Measurements from ENCODE around the gene ARHGEF26.

Gene ARHGEF26

DNA sequence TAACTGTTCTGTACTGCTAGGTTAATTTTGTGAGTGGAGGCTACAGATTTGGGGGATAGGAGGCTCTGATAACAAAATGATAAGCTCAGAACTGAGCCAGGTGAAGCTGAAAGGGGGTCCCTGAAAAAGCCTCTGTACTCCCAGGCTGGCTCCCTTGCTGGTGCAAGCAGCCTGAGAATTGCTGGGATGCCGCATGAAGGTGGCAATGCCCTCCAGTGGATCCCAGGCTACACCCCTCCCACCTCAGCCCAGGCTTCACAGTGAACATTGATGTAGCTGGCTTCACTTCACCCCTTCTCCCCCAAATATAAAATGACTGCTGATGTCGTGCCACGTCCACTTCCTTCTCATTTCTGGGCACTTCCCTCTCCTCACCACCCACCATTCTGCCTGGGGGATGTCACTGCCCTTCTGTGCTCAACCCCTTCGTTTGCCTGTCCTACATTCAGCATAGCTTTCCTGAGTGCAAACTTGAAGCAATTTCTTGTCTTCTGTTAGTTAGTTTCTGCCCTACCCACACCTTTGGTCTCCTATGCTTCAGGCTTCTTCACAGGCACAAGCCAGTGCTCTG lies 9.7 kb upstream of the ARHGEF26 start:
- Histone ChIP-seq H3K4me3 (ENCODE audit: insufficient read depth in 1 of 2, low read depth in 1 of 2, low read length in 2 of 2) (no peak overlapping the region), H2AK5ac (ENCODE audit: low read length, severe bottlenecking) (no peak overlapping the region), H4K8ac (ENCODE audit: low read length) (no peak overlapping the region), H3K27ac (ENCODE audit: low read length, poor library complexity, severe bottlenecking) (no peak overlapping the region), H3K14ac (ENCODE audit: low read length in 2 of 2) (no peak overlapping the region), H3K4me1 (ENCODE audit: control insufficient read depth, insufficient read depth, low read depth, low read length) (peaks cover 1% of the 10 kb centered on the region), H2AFZ (ENCODE audit: low read depth, low read length) (no peak overlapping the region), H2BK12ac (ENCODE audit: low read length in 2 of 2) (no peak overlapping the region), H3K23ac (ENCODE audit: low read length in 2 of 2) (no peak overlapping the region), H3K4me2 (ENCODE audit: low read length, poor library complexity, severe bottlenecking) (no peak overlapping the region), H2BK5ac (ENCODE audit: low read depth, low read length, poor library complexity, severe bottlenecking) (no peak overlapping the region), H3K18ac (ENCODE audit: low read depth in 1 of 2, low read length in 2 of 2) (no peak overlapping the region), H3K36me3 (ENCODE audit: control insufficient read depth in 1 of 2, insufficient read depth in 2 of 2, low read depth in 1 of 2, low read length in 2 of 2) (no peaks in the 10 kb centered on the region), H3K79me1 (replicated peaks; ENCODE audit: low read length, poor library complexity, severe bottlenecking) (no peaks in the 10 kb centered on the region), H2BK15ac (ENCODE audit: low read depth, poor library complexity, severe bottlenecking) (no peak overlapping the region), H3K9ac (ENCODE audit: low read length) (no peak overlapping the region), H3K4ac (ENCODE audit: low read depth in 1 of 2, low read length in 2 of 2) (no peak overlapping the region), H3K27me3 (ENCODE audit: control insufficient read depth in 1 of 2, insufficient read depth in 1 of 2, low read length in 2 of 2) (peaks cover 0 to 5% of the 10 kb centered on the region in 2 experiments), H3K9me3 (ENCODE audit: control insufficient read depth, low read length) (no peaks in the 10 kb centered on the region), H2BK120ac (ENCODE audit: low read depth, low read length) (no peak overlapping the region), H4K91ac (ENCODE audit: low read length) (no peak overlapping the region)
- 72% methylated on average over 4 of the region's 4 CpGs for WGBS
- DNase-seq = no peak

- Histone ChIP-seq H3K4me2 (ENCODE audit: low read length, poor library complexity, severe bottlenecking) (no peak overlapping the region), H3K27ac (ENCODE audit: low read length, poor library complexity, severe bottlenecking) (no peak overlapping the region), H3K4me1 (ENCODE audit: control insufficient read depth, insufficient read depth, low read depth, low read length) (peaks cover 1% of the 10 kb centered on the region), H3K9me3 (ENCODE audit: control insufficient read depth, low read length) (no peaks in the 10 kb centered on the region), H4K8ac (ENCODE audit: low read length) (no peak overlapping the region), H2BK5ac (ENCODE audit: low read depth, low read length, poor library complexity, severe bottlenecking) (no peak overlapping the region), H3K36me3 (ENCODE audit: control insufficient read depth in 1 of 2, insufficient read depth in 2 of 2, low read depth in 1 of 2, low read length in 2 of 2) (no peaks in the 10 kb centered on the region), H2BK15ac (ENCODE audit: low read depth, poor library complexity, severe bottlenecking) (no peak overlapping the region), H3K27me3 (ENCODE audit: control insufficient read depth in 1 of 2, insufficient read depth in 1 of 2, low read length in 2 of 2) (peaks cover 0 to 5% of the 10 kb centered on the region in 2 experiments), H2AFZ (ENCODE audit: low read depth, low read length) (no peak overlapping the region), H2BK120ac (ENCODE audit: low read depth, low read length) (no peak overlapping the region), H3K23ac (ENCODE audit: low read length in 2 of 2) (no peak overlapping the region), H2BK12ac (ENCODE audit: low read length in 2 of 2) (no peak overlapping the region), H3K9ac (ENCODE audit: low read length) (no peak overlapping the region), H3K4ac (ENCODE audit: low read depth in 1 of 2, low read length in 2 of 2) (no peak overlapping the region), H3K4me3 (ENCODE audit: insufficient read depth in 1 of 2, low read depth in 1 of 2, low read length in 2 of 2) (no peak overlapping the region), H2AK5ac (ENCODE audit: low read length, severe bottlenecking) (no peak overlapping the region), H4K91ac (ENCODE audit: low read length) (no peak overlapping the region), H3K79me1 (replicated peaks; ENCODE audit: low read length, poor library complexity, severe bottlenecking) (no peaks in the 10 kb centered on the region), H3K18ac (ENCODE audit: low read depth in 1 of 2, low read length in 2 of 2) (no peak overlapping the region), H3K14ac (ENCODE audit: low read length in 2 of 2) (no peak overlapping the region)
- WGBS = 79% methylated on average over 2 of the region's 3 CpGs
- no peak for DNase-seq
These were observed 8.9 kb upstream of the ARHGEF26 start for GRCh38 chr3:154112146-154112852.

DNA sequence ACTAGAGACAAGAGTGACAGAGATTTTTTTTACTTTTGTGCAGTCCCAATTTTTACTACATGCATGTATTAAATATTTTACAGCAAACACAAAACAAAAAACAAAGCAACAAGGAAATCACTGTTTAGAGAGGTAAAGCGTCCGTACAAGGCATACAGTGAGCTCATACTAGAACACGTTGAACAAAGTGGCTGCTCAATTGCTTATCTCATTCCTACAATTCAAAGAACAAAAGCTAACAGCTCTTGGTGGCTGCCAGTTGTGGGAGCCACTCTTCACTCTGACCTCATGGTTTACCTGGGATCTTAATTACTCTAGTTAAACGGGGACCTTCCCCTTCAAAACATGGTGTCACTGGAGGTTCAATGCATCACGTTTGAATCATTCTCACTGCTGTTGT lies 7.6 kb upstream of the ARHGEF26 start:
- Histone ChIP-seq H2BK15ac (ENCODE audit: low read depth, poor library complexity, severe bottlenecking) (no peak overlapping the region), H2BK120ac (ENCODE audit: low read depth, low read length) (no peak overlapping the region), H3K27ac (ENCODE audit: low read length, poor library complexity, severe bottlenecking) (no peak overlapping the region), H3K4me3 (ENCODE audit: insufficient read depth in 1 of 2, low read depth in 1 of 2, low read length in 2 of 2) (no peak overlapping the region), H3K18ac (ENCODE audit: low read depth in 1 of 2, low read length in 2 of 2) (no peak overlapping the region), H4K8ac (ENCODE audit: low read length) (no peak overlapping the region), H2BK12ac (ENCODE audit: low read length in 2 of 2) (no peak overlapping the region), H2AK5ac (ENCODE audit: low read length, severe bottlenecking) (no peak overlapping the region), H3K9ac (ENCODE audit: low read length) (no peak overlapping the region), H3K79me1 (replicated peaks; ENCODE audit: low read length, poor library complexity, severe bottlenecking) (no peaks in the 10 kb centered on the region), H3K4me1 (ENCODE audit: control insufficient read depth, insufficient read depth, low read depth, low read length) (peaks cover 1% of the 10 kb centered on the region), H3K9me3 (ENCODE audit: control insufficient read depth, low read length) (no peaks in the 10 kb centered on the region), H4K91ac (ENCODE audit: low read length) (no peak overlapping the region), H3K4ac (ENCODE audit: low read depth in 1 of 2, low read length in 2 of 2) (no peak overlapping the region), H3K23ac (ENCODE audit: low read length in 2 of 2) (no peak overlapping the region), H3K4me2 (ENCODE audit: low read length, poor library complexity, severe bottlenecking) (no peak overlapping the region), H3K14ac (ENCODE audit: low read length in 2 of 2) (no peak overlapping the region), H2BK5ac (ENCODE audit: low read depth, low read length, poor library complexity, severe bottlenecking) (no peak overlapping the region), H3K27me3 (ENCODE audit: control insufficient read depth in 1 of 2, insufficient read depth in 1 of 2, low read length in 2 of 2) (peaks cover 0 to 5% of the 10 kb centered on the region in 2 experiments), H3K36me3 (ENCODE audit: control insufficient read depth in 1 of 2, insufficient read depth in 2 of 2, low read depth in 1 of 2, low read length in 2 of 2) (no peaks in the 10 kb centered on the region), H2AFZ (ENCODE audit: low read depth, low read length) (no peak overlapping the region)
- no peak for DNase-seq
- WGBS = 69% methylated on average over 5 of the region's 5 CpGs

DNA sequence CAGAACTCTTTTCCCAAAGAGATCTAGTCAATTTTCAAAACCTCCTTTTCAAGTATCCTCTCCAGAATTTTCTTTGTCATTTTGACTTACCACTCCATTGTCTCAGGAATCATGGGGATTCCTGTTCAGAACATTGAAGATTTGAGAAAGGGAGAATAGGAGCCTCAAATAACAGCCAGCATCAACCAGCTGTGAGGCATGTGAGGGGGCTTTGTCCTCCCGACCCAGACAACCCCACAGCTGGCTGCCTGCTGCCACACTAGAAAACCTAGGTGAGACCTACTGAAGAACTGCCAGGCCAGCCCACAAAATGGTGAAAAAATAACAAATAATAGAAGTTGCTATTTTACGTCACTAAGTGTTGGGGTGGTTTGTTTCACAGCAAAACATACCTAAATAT lies 5.9 kb upstream of the ARHGEF26 start:
- no peak overlapping the region for H3K14ac ChIP-seq (ENCODE audit: low read length in 2 of 2)
- H3K9ac ChIP-seq (ENCODE audit: low read length) = no peak overlapping the region
- H4K91ac ChIP-seq (ENCODE audit: low read length) = no peak overlapping the region
- H3K4ac ChIP-seq (ENCODE audit: low read depth in 1 of 2, low read length in 2 of 2) = no peak overlapping the region
- no peak overlapping the region for H4K8ac ChIP-seq (ENCODE audit: low read length)
- no peak overlapping the region for H2AK5ac ChIP-seq (ENCODE audit: low read length, severe bottlenecking)
- H2AFZ ChIP-seq (ENCODE audit: low read depth, low read length) = no peak overlapping the region
- H3K23ac ChIP-seq (ENCODE audit: low read length in 2 of 2) = no peak overlapping the region
- DNase-seq = no peak
- H3K4me3 ChIP-seq (ENCODE audit: insufficient read depth in 1 of 2, low read depth in 1 of 2, low read length in 2 of 2) = no peak overlapping the region
- H3K27me3 ChIP-seq (ENCODE audit: control insufficient read depth in 1 of 2, insufficient read depth in 1 of 2, low read length in 2 of 2) = peaks cover 0 to 5% of the 10 kb centered on the region in 2 experiments
- no peaks in the 10 kb centered on the region for H3K9me3 ChIP-seq (ENCODE audit: control insufficient read depth, low read length)
- no peak overlapping the region for H2BK12ac ChIP-seq (ENCODE audit: low read length in 2 of 2)
- H3K36me3 ChIP-seq (ENCODE audit: control insufficient read depth in 1 of 2, insufficient read depth in 2 of 2, low read depth in 1 of 2, low read length in 2 of 2) = no peaks in the 10 kb centered on the region
- H3K4me2 ChIP-seq (ENCODE audit: low read length, poor library complexity, severe bottlenecking) = no peak overlapping the region
- peaks cover 1% of the 10 kb centered on the region for H3K4me1 ChIP-seq (ENCODE audit: control insufficient read depth, insufficient read depth, low read depth, low read length)
- no peaks in the 10 kb centered on the region for H3K79me1 ChIP-seq (replicated peaks; ENCODE audit: low read length, poor library complexity, severe bottlenecking)
- WGBS = 75% methylated on average over 1 of the region's 2 CpGs
- no peak overlapping the region for H2BK15ac ChIP-seq (ENCODE audit: low read depth, poor library complexity, severe bottlenecking)
- no peak overlapping the region for H3K27ac ChIP-seq (ENCODE audit: low read length, poor library complexity, severe bottlenecking)
- H3K18ac ChIP-seq (ENCODE audit: low read depth in 1 of 2, low read length in 2 of 2) = no peak overlapping the region
- H2BK5ac ChIP-seq (ENCODE audit: low read depth, low read length, poor library complexity, severe bottlenecking) = no peak overlapping the region
- H2BK120ac ChIP-seq (ENCODE audit: low read depth, low read length) = no peak overlapping the region

Measured in mesenchymal stem cell (in vitro differentiated cells and primary cell).